Cerebellar nuclear complex (tissue), 1 donor: ENCODE data around the gene ALG2.

Source experiments
- DNase-seq, 2 experiments: peaks; one replicate each; lab custom pipeline; 2025; lab: John Stamatoyannopoulos, UW

The ALG2 gene

DNA sequence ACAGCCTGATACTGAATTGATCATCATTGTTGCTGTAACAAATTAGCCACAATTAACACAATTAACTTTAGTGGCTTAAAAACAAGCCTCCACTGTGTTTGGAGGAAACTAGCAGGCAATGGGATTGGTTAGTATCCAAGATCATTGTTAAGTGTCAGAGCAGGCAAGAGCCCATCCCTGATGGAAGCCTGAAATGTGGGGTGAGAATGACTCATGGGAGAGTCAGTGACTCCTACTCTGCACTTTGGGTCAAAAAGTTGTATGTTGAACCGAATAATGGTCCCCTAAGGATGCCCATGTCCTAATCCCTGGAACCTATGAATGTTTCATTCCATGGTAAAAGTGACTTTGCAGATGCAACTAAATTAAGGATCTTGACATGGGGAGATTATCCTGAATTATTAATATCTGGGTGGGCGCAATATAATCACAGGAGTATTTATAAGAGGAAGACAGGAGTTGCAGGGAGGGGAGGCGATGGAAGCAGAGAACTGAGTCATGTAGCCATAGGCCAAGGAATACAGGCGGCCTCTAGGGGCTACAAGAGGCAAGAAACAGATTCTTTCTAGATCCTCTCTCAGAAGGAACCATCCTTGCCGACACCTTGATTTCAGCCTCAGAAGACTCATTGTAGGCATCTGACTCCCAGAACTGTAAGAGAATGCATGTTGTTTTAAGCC is 28.8 kb downstream of the ALG2 start:
- no peak for DNase-seq

DNA sequence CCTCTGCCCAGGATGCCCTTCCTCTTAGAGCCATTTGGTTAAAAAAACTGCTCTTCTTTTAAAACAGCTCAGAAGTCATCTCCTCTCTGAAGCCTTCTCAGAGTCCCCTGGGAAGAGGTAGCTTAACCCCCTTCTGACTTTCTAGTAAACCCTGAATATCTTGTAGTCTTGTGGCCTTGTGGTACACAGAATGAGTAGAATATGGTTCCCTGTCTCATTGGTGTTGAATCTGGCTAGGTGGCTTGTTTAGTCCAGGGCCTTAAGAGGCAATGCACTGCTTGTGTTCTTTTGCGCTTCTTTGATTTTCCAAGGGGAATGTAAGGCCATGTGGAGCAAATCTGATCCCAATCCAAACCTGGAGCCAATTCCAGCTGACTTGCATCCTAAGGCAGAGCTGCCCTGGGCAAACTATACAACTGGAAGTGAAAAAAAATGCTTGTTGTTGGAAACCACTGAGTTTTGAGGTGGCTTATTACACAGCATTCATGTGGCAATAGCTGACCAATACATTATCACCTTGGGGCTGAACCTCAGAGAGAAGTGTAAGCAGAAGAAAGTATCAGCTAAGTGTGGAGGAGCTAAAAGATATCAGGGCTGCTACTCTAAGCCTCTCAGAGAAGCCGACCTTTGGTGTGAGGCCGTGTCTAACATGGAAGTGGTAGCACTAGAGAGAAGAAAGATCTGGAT is 31.0 kb downstream of the ALG2 start:
- no peak for DNase-seq

DNA sequence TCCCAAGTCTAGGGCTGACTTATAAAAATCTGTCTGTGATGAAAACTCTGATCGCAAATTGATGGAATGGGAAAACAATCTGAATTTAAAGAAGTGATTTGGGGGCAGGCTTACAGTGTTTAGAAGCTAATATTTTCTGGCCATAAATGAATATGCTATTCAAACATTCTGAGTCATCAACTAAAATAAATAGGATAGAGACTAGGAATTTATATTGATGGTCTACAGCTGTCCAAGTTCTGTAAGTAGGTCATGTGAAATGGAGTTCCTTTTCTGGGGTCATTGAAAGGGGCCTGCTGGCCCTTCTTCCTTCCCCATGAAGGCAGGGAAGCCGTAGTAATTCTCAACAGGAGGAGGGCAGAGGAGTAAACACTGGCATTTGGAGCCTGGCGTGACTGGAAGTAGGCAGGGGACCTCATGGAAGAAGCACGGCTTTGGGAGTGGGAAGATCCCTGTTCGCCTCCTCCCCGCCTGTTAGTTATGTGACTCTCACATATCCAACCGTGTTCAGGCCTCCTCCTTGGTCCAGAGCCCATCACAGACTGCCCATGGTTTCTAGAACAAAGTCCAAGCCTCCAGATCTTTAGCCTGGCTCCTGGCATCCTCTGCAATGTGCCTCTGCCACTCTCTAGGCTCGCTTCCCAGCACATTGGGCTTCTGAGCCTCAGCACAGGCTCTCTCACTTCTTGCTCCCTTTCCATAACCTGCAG is 31.7 kb downstream of the ALG2 start:
- peak; percentile 40 to 60 for DNase-seq

DNA sequence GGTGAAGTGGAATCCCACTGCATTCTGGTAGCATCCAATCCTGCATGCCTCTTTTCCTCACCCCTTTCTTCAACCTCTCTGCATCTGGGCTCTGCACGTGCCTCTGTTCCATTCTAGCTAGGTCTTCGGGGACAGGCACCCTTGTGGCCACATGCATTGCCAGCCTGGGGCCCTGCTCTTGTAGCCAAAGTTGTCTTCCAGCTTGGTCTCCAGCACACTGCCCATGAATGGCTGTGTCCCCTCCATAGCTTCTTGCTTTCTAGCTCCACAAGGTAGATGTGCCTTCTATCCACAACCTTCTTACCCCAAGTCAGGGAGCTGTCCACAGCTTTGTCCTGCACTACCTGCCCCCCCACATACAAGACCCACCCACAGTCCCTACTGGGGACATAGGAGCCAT is 32.6 kb downstream of the ALG2 start:
- no peak for DNase-seq

DNA sequence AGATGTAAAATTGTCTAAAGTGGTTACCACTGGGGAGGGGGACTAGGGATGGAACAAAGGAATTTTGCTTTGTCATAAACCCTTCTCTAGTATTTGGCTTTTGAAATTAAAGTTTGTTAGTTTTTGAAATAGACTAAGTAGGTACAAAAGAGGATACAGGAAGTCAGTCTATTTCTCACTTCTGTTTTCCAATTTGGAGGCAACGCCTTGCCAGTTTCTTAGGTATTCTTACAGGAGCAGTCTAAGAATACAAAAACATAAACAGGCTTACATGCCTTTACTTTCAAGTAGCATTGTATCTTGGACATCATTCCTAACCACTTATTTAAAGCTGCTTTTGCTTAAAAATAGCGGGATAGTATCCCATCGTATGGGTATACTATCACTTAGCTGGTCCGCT is 34.4 kb downstream of the ALG2 start:
- DNase-seq, result no peak

DNA sequence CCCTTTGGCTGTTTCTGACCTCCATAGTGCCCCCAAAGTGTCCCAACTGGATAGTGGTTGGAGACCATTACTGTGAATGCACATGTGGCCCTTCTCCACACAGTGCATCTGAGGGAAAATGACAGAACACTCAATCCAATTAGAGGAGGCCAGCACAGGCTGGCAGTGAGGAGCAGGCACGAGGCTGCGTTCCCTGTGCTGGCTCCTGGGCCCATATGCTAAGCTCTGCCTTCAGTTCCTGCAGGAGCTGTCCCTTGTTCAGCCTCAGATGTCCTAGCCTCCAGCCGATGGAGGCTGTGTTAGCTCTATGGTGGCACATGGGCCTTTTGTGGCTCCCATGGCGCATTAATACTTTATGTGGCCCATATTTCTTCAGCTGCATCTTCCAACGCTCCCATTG is 35.8 kb downstream of the ALG2 start:
- DNase-seq, result no peak

DNA sequence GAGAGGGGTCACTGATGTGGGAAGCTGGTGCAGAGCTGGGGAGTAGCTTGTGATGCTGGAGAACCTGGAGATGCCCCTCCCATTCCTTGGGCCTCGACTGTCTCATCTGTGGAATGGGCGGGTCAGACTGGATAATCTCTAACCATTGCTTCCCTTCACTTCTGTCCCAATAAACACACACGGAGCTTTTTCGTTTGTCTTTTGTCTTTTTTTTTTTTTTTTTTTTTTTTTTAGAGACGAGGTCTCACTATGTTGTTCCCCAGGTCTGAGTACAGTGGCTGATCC is 36.5 kb downstream of the ALG2 start:
- no peak for DNase-seq

DNA sequence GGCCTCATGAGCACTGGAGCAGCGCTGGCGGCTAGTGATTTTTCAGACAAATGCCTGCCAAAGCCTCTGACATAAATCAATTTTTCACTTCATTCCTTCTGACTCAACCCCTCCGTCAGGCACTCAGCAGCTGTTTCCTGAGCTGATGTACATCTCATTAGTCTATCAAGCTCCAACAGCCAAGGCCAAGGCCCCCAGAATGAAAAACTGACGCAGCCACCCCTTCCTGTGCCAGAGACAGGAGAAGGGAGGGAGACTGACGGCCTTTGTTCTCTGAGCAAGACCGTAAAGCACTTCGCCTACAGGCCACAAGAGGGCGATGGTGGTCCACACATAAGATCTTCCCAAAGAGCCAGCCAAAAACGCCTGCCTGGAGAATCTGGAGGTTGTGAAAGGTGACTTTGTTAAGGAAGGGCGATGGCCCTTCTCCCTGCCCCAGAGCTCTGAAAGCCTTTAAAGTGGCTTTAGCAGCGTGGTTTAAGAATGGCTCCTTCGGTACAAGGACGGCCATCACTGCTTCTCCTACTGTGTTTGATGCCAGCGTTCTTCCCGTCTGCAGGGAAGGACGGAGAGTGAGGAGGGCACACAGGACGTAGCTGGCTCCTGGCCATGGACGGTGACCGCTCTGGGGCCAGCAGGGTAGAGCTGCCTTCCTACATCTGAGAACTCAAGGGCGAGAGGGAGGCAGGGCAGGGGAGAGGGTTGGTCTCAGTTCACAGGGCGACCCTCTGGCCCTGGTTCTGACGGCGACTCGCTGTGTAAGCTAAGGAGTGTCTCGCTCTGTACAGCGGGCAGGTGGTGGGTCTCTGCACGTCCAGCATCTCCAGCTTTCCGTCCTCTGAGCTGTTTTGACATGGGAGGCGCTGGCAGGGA is 37.0 kb downstream of the ALG2 start:
- DNase-seq, result peak in 1 of 2 experiments; percentile 89

DNA sequence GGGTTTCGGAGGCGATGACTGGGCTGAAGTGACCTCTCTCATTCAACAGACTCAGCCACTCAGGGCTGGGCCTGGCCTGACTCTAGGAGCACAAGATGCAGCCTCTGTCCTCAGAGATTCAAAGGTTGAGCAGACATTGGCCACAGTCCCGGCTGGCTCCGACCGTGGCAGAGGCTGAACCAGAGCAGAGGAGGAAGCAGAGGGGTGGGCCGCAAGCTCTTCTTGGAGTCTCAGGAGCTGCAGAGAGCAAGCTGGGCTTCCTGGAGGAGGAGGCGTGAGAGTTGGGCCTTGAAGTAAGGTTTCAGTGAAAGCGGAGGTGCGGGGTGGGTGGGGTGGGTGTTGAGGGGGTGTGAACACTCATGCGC is 37.6 kb downstream of the ALG2 start:
- no peak for DNase-seq

DNA sequence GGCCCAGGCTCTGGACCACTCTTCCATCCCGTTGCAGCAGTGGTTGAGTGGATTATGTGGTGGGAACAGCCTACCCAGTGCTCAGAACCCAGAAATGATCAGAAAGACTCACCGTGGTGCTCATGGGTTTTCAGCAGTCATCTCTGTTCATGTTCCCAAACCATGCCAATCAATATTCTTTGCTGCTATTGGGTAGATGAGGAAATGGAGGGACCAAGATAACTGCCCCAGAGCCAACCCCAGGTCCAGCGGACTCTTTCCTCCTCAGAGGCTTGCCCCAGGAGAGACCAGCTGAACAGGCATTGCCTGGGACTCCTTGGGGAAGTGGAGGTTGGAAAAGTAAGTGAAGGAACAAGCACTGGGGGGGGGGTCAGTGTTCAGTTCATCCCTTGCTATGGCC is 38.1 kb downstream of the ALG2 start:
- no peak for DNase-seq

DNA sequence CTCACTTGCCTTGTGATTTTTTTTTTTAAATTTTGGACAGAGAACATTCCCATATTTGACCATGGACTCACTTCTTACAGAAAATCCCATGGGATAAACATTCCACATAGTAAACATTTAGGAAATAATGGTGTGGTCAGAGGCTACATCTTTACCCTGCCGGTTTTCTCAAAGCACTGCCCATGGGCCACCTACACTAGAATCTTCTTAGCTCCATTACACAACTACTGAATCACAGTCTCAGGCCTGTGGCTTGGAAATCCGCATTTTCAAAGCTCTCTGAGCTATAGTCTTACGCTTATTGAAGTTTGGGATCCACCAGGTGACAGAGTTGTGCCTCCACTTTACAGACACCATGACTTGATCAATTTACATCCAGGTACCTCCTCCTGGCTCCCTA is 39.4 kb downstream of the ALG2 start:
- DNase-seq, result no peak

DNA sequence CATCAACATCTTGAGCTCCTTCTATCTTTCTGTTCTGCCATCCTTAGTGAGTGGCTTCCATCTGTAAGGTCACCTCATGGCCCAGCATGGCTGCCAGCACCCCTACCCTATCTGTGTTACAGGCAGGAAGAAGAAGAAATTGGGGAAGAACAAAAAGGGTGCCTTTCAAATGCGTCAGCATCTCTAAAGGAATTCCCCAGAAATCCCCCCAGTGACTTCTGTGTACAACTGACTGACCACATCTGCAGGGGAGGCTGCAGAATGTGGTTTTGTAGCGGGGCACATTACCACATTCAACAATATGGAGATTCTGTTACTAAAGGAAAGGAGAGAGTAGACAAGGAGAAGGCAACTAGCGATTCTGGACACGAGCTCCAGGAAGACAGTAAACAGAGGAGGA is 40.1 kb downstream of the ALG2 start:
- DNase-seq, result no peak

DNA sequence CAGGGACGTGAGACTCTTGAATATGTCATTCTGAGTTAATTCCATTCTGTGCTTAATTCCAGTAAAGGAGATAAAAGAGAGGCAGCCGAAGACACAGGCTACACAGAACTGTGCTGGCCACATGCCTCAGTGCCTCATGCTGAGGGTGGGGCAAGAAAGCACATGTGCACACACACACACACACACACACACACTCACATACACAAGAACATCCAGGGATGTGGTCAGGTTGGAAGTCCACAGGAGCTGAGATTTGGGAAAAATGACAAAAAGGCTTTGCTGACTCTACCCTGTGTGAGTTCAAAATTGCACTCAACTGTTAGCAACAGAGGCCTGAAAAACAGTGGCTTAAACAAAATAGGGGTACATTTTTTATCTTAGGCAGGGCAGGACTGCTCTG is 40.5 kb downstream of the ALG2 start:
- DNase-seq, result no peak

DNA sequence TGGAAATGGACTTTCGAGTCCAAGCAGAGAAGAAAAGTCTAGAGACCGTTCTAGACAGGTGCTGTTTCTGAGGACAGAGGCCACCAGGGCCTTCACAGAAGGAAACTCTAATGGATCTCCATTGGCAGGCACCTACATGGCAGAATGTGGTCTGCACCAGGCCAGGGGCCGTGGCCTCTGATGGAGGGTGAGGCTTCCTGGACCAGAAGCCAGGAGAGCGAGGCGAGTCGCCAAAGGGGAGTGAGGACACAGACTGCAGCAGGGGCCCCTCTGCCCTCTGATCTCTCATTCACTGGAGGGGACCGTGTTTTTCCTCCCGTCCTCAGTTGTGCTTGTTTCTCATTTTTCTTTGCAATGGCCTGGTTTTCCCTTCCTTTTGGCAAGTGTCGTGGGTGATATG is 41.1 kb downstream of the ALG2 start:
- DNase-seq, result no peak

DNA sequence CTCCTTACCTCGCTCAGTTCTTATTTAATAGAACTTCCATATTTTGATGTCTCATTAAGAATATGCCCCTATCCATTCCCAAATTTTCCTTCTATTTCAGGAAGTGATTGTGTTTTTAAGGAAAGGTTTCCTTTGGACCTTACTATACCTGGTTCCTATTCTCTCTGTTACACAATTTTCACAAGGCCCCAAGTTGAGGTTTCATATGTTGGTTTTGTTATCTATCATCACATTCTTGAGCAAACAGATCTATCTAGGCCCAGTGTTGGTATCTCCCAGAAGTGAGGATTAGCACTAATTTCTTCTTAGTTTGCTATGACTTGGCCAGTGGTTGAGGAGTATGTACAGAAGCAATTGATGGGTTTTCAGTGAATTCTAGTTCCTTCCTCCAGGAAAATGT is 41.5 kb downstream of the ALG2 start:
- DNase-seq, result no peak

DNA sequence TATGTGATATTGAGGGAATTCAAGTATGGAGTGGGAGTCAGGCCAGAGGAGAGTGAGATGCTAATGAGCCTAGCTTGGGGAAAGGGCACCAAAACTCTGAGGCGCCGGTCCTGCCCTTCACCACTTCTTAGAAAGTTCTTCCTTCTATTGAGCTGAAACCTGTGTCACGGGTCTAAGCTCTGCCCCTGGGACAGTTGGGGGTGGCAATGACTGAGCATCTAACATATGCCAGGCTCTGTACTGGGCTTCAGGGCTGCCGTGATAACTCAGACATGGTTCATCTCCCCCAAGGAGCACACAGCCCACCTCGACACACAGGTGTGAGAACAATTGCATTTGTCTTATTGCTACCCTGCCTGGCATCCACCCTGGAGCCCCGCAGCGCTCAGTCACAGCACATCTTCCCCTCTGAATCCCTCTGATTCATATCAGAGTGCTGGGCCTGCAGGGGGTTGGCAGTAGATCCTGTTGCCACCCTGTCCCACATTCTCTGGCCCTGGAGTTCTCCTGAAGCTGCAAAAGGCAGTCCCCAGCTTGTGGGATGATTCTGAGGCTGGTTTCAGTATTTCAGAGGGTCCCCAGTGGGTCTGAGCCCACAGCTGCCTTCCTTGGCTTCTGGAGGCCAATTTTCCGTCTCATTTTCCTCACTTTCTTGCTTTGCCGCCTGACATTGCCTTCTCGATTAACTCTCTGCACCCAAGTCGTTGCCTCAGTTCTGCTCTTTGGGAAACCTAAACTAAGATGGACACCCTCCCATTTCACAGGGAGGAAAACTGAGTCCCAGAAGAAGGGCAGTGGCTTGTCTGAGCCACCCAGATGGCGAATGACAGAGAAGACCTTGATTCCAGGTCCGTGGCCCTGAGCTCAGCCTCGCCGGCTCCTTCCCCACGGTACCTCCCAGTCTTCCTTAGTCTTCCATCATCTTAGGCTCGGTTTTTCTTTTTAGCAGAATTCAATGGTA is 42.5 kb downstream of the ALG2 start:
- no peak for DNase-seq

DNA sequence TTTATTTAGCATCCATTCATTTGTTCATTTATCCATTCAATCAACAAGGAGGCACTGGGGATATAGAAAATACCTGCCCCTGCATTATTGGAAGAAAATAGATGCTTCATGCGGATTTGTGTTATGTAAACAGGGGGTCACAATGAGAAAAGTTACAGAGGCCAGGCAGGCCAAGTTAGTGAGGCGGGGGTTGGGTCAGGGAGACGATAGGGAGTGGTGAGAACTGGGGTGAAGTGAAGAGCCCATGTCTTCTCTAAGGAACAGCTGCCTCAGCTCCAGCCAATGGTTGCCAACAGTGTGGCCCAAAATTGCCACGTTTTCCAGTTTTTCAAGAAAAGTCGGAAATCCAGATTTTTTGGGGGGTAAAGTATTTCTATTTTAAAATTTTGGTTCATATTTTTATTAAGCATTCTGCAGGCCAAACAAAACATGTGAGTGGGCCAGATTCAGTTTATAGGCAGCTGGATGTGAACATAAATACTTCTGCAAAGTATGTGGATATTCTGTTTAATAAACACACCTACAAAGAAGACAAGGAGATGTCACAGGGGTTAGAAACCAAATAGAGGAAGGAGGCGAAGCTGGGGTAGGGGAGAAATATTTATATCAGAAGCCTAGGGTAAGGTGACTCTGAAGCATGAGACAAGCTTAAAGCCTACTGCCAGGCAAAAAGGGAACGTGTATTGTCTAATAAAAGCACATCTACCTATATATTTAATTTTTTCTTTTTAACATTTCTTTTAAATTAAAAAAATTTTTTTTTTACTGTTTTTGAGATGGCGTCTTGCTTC is 44.0 kb downstream of the ALG2 start:
- no peak for DNase-seq

DNA sequence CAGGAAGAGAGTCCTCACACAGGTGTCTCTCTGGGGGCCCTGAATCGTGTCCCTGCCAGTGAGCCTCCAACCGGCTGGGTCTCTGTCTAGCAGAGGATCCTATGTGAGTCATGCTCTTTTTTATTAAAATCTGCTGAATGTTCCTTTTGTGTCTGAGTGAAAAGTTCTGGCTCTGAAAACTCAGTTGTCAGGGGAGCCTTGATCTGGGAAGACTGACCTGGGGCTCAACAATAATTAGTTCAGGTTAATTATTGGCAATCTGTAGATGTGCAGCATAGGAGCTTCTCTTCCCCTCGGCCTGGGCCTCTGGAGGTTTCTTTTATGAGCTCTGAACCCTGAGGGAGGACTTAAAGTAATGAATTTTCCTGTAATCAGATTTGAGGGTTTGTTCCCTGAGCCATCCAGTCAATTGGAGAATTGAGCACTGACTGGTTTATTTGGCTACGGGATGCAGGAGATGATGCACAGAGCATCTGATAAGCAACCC is 45.2 kb downstream of the ALG2 start:
- DNase-seq, result no peak

DNA sequence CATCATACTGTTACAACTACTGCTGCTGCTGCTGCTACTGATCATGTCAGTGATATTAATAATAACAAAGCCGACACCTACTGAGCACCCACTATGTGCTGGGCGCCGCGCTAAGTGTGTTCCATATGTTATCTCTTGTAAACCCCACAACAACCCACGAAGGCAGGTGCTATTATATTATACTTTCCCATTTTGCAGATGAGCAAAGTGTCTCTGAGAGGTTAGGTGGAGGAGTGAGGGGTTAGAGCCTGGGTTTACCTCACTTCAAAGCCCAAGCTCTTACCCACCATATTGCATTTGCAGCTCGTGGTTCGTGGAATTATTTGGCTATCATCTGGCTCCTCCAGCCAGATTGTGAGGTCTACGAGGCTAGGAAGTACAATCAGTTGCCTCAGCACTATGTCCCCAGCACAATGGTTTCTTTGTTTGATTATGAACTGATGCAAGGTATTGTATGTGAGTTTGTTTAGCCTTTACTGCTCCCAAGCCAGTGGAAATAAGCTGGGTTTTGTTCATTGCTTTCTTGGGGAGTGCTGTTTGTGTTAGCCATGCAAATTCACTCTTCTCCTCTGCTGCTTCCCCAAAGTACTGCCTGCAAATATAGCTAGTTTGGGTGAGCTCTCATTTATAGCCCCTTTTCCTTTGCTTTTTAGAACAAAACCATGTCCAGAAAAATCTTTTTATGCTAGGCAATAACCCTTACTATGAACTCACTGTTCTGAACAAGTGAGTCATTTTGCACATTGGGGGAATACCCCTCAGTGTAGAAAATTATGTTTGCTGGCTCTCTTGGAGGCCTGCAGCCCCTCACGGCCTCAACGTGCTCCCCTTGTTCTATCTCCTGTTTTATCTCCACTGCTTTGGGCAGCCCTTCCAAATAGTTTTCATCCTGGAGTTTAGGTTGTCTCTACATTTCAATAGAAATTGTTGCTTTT is 47.9 kb downstream of the ALG2 start:
- no peak for DNase-seq
